Stimulated activated CD4-positive, alpha-beta T cell treated with anti-CD3 and anti-CD28 coated beads, TNF-alpha, amount 100 ng/mL, for 4 hours (primary cell): Measurements from ENCODE around the gene URB2.
A peak's percentile ranks its signal among the peaks of the same experiment; 100 is the strongest.
"Not testable (repeated sequence)": the region's sequence is repeated elsewhere in the genome, so short reads cannot be mapped to it uniquely, and the experiment has no call there.

Experiments used
- DNase-seq, 3 experiments: peaks; one replicate each; pipeline ENCODE4 v3.0.0-alpha.2; 2020; ENCODE audit warnings: low read depth in 3 of 3

URB2 gene

DNA sequence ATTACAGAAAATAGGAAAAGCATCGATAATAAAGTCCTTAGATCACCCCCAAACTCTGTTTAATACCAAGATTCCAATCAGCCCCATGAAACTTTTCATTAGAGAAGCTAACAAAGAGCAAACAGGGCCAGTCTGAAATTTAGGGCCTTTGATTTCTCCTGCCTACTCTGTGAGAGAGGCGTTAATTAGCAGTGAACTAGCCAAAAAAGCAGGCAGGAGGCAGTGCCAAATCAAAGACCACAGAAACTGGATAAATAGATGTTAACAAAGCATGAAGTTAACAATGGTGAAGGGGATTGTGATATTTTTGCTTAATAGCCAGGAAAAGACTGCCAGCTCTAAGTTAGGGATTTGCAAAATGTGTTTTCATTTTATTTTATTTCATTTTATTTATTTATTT, 11.3 kb upstream of the URB2 start:
- DNase-seq, result no peak

- no peak for DNase-seq
Observed at GRCh38 chr1:229617351-229618100, 8.5 kb upstream of the URB2 start.

- no peak for DNase-seq
Observed at GRCh38 chr1:229619002-229619401, 7.0 kb upstream of the URB2 start.

DNA sequence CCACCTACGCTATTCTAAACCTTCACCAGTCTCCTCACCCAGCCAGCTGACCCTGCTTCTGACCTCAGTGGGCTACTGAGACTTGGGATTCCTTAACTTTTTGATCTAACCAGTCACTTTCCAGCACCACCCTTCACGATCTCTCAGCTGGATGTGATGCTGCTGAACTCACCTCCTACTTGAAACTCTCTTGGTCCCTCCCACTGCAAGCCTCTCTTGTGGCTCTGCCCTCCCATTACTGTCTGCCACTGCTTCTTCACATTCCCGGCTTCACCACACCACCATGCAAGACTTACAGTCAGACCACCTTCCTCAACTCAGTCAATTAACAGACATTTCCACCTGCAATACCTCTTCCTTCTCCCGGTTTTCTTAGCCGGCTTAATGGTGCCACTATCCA, 6.4 kb upstream of the URB2 start:
- DNase-seq, result no peak

DNA sequence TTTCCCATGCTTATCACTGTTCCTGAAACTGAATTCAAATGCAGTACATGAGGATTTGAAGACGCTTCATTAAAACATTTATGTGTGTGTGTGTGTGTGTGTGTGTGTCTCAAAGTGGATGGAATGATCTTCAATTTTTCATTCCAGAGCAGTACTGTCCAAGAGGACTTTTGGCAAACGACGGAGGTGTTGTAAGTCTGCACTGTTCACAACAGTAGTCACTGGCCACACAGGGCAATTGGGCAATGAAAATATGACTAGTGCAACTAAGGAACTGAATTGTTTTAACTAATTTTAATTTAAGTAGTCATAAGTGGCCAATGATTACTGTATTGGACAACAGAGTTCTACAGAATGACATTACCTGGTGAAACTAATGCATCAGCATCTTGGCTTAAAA, 5.2 kb upstream of the URB2 start:
- no peak for DNase-seq

- DNase-seq, result no peak
Observed at GRCh38 chr1:229621663-229622062, 4.4 kb upstream of the URB2 start.

GRCh38 chr1:229622641-229623120, 3.4 kb upstream of the URB2 start:
- not testable (repeated sequence) for DNase-seq

DNA sequence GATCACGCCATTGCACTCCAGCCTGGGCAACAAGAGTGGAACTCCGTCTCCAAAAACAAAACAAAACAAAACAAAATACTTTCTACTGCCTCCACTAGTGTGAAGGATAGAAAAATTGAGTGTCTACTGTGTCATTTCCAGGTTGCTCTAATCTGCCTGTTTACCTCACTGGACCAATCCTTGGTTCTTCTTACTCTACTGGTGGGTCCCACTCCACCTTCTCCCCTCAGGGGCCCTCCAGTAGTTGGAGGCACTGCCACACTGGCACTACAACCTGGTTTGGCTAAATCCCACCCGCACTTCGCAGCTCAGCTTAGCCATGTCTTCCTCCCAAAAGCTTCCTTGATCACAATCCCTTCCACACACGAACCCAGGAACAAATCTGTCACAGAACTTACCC, 2.8 kb upstream of the URB2 start:
- no peak for DNase-seq

DNA sequence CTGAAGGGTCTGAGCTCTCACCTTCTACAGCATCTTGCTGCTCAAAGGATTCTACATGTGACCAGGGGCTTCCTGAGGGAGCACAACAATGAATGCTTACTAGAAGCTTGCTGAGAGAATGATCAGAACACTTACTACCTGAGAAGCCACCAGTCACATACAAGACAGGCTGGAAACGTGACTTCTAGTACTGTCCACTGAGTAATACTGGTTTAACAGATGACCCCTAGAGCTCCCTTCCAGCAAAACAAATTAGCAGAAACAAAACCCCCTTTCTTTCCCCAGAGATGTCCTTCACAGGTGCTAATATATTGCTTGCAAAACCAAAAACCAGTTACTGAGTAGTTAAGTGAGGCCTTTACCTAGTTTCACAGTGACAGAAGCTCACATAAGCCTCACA, 2.2 kb upstream of the URB2 start:
- DNase-seq, result no peak

DNA sequence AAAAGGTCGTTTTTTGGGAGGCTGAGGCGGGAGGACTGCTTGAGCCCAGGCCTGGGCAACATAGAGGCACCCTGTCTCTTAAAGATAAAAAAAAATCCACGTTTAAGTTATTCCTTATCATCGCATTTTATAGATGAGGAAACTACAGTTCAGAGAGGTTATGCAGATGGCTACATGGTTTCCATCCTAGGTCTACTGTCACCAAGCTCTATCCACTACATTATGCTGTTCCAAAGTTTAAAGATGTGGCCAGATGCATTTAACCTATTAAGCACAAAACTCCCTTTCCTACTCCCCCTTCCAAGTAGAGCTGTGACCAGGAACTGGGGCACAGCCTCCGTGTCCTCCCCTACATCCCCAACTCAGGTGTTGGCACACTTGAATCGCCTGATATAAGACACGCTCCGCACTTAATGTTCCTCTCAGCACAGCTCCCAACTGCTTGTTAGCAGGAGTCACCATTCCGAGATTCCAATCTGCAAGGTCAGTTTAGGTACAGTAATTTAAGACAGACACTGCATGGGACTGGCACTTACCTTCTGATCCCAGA, 1.5 kb upstream of the URB2 start:
- DNase-seq, result no peak

DNA sequence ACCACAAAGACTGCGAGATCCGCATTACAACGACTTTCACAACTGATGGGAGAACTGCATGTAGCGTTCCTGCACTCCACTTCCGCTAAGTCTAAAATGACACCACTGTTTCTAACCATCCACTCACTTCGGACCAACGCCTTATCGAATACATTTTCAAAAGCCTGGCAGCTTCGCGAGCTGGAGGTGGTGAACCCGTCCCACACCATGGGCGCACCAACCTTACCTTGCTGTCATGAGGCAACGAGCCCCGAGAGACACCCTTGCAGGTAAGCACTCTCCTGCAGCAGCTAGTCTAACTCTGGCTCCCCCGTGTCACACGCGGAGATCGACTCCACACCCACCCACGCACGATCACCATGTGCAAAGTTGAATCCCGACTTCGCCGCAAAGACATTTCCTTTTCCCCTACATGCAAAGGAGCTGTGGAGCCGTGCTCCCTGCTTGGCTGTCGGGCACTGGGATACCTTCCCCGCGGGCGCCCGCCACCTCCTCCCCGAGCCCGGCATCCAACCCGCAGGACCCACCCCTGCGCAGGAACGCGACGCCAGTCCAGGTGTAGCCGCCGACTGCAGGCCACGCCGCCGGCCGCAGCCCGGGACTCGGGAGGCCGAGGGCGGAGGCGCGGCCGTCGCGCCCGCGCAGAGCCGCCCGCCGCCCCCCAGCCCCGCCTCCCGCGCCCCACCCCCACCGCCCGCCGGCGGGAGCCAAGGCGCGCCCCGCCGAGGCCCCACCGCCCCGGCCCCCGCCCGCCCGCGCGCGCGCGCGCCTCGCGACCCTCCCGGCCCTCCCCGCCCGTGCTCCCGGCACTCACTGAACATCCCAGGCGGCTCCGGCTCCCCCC, 754 bp upstream of the URB2 start:
- DNase-seq, result peak; percentile 21 to 42 (median 36)

- no peak for DNase-seq
Observed at GRCh38 chr1:229627003-229627402, 956 bp downstream of the URB2 start.

DNA sequence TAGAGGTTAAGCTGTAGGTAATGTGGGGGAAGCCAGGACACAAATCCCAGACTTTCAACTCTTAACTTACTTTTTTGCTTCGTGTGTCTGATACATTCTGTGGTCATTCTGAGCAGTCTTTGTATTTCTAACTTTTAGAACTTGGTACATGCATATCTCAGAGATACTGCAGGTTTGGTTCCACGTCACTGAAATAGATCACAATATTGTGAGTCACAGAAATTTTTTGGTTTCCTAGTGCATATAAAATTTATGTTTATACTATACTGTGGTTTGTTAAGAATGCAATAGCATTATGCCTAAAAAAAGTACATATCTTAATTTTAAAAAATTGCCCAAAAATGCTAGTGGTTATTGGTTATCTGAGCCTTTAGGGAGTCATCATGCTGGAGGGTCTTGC, 3.2 kb downstream of the URB2 start:
- DNase-seq, result no peak

DNA sequence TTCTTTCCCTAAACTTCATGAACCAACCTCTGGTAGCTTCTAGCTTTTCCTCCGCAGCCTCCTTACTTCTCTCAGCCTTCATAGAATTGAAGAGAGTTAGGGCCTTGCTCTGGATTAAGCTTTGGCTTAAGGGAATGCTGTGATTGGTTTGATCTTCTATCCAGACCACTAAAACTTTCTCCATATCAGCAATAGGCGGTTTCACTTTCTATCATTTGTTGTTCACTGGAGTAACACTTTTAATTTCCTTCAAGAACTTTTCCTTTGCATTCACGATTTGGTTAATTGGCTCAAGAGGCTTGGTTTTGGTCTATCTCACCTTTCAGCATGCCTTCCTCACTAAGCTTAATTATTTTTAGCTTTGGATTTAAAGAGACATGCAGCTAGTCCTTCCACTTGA, 5.1 kb downstream of the URB2 start:
- no peak for DNase-seq

GRCh38 chr1:229631966-229632365, 5.9 kb downstream of the URB2 start:
- no peak for DNase-seq

DNA sequence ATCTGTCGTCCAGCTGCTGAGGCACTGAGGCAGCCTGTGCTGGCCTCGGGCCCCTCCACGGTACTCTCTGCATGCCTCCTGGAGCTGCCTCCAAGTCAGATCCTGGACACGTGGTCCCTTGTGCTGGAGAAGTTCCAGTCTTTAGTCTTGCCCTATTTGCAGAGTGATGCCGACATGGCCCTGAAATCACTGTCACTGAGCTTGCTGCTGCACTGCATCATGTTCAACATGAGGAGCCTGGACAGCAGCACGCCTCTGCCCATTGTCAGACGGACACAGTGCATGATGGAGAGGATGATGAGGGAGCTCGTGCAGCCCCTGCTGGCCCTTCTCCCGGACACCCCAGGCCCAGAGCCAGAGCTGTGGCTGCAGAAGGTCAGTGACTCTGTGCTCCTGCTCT, 10.0 kb downstream of the URB2 start:
- DNase-seq, result no peak

- DNase-seq, result no peak
Observed at GRCh38 chr1:229637746-229638145, 11.7 kb downstream of the URB2 start.

DNA sequence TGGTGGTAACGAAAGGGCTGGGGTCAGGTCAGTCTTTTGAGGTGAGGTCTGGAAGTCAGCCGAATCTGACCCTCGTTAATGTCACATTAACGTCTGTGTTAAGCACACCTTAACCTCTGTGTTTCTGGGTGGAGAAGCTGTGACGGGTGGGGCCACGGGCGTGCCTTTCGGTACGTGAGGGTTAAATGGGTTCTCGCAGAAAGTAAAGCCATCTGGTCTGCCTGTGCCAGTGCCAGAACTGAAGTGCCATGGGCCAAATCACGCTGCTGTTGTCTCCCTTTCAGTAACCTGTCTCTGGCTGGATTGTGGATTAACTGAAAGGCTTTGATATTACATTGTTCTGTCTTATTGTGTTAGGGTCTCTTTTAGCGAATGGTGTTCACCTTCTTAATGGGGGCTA, 14.4 kb downstream of the URB2 start:
- no peak for DNase-seq

DNA sequence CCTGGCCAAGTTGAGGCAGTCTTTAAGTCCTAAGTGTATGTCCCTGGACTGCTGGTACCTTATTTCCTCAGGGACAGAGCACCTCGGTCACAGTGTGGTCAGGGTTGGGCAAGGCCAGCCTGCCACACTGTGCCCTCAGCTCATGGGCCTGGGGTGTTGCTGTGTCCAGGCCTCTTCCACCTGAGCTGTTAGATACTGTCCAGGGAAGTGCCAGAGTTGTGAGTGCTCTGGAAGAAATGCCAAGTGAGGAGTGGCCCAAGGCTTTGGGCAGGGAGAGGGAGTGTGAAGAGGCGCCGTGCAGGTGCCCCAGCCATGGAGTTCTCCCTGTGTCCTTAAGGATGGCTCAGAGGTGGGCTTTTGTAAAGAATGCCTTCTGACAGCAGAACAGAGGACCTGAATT, 15.3 kb downstream of the URB2 start:
- DNase-seq, result no peak

GRCh38 chr1:229642376-229642775, 16.3 kb downstream of the URB2 start:
- DNase-seq, result no peak

GRCh38 chr1:229642970-229643369, 16.9 kb downstream of the URB2 start:
- no peak for DNase-seq

GRCh38 chr1:229643996-229644745, 18.1 kb downstream of the URB2 start:
- DNase-seq, result no peak
